CD4-positive, alpha-beta memory T cell (primary cell): Measurements from ENCODE around the gene ACOX1. TPM values are rescaled to one million over a fixed set of nuclear protein-coding genes. Genes with fewer than 3 reads are reported as not detected.

Experiments
- CTCF ChIA-PET: fragments of 350-600 bp; sonication (Branson Sonifier 250); formaldehyde crosslinking; loops from one replicate; lab custom pipeline; 2021; ENCODE audit warnings: inconsistent platforms; ENCODE audit not compliant: partially characterized antibody; lab: Charles Lee
- POLR2A ChIA-PET: fragments of 350-600 bp; sonication (Branson Sonifier 250); formaldehyde crosslinking; loops from one replicate; lab custom pipeline; 2021; ENCODE audit not compliant: partially characterized antibody; lab: Charles Lee
- DNase-seq, 5 donors: peaks; one replicate each; pipeline versions ENCODE4 v3.0.0 to v3.0.0-alpha.2; 2020 to 2022; ENCODE audit warnings: mixed read lengths in 1 of 5
- H3K27ac ChIP-seq: one replicate; pipeline ENCODE4 v1.7.0; 2013; ENCODE audit warnings: low read depth, low read length
- H3K27me3 ChIP-seq: 2 replicates; pipeline ENCODE4 v1.7.0; 2013; ENCODE audit warnings: mild to moderate bottlenecking, low read length, moderate library complexity; ENCODE audit not compliant: insufficient read depth
- H3K36me3 ChIP-seq: 2 replicates; pipeline ENCODE4 v1.7.0; 2013; ENCODE audit warnings: mild to moderate bottlenecking, low read length, moderate library complexity; ENCODE audit not compliant: insufficient read depth
- H3K4me1 ChIP-seq: 2 replicates; pipeline ENCODE4 v1.7.0; 2013; ENCODE audit warnings: mild to moderate bottlenecking, low read length, moderate library complexity; ENCODE audit not compliant: insufficient read depth
- H3K4me3 ChIP-seq, 2 donors: one replicate each; pipeline ENCODE4 v1.7.0; 2013; ENCODE audit warnings: low read length in 2 of 2, mild to moderate bottlenecking in 1 of 2
- H3K9me3 ChIP-seq, 2 donors: one replicate each; pipeline ENCODE4 v1.7.0; 2013; ENCODE audit warnings: low read length in 2 of 2, control low read depth in 1 of 2; ENCODE audit not compliant: control insufficient read depth in 1 of 2
- H3K27ac Mint-ChIP-seq, 7 donors: one replicate each; pipeline ENCODE4 v1.8.0; 2020 to 2021; ENCODE audit warnings: mixed read lengths in 7 of 7, mild to moderate bottlenecking in 6 of 7, inconsistent platforms in 3 of 7, moderate library complexity in 3 of 7
- H3K27me3 Mint-ChIP-seq, 2 donors: one replicate each; pipeline ENCODE4 v1.8.0; 2020 to 2021; ENCODE audit warnings: mixed read lengths in 2 of 2
- H3K36me3 Mint-ChIP-seq, 2 donors: one replicate each; pipeline ENCODE4 v1.8.0; 2020 to 2021; ENCODE audit warnings: mixed read lengths in 2 of 2, inconsistent platforms in 1 of 2, mild to moderate bottlenecking in 1 of 2
- H3K4me1 Mint-ChIP-seq, 4 donors: one replicate each; pipeline ENCODE4 v1.8.0; 2020 to 2021; ENCODE audit warnings: mixed read lengths in 4 of 4, mild to moderate bottlenecking in 1 of 4
- H3K4me3 Mint-ChIP-seq, 8 donors: one replicate each; pipeline ENCODE4 v1.8.0; 2020 to 2021; ENCODE audit warnings: mixed read lengths in 8 of 8, mild to moderate bottlenecking in 7 of 8, moderate library complexity in 6 of 8, inconsistent platforms in 3 of 8
- H3K9me3 Mint-ChIP-seq, 8 donors: one replicate each; pipeline ENCODE4 v1.8.0; 2020 to 2021; ENCODE audit warnings: mixed read lengths in 8 of 8, mild to moderate bottlenecking in 5 of 8, inconsistent platforms in 3 of 8, moderate library complexity in 1 of 8
- intact Hi-C: fragments of 100-400 bp; cut with micrococcal nuclease; formaldehyde crosslinking; loops from one replicate; pipeline ENCODE4 v1.15.1; 2023
- polyA plus RNA-seq, 2 donors: library from polyadenylated mRNA; unstranded; fragments of 300-500 nt; fragmentation: Illumina TruSeq; gene quantifications; one replicate each; pipeline ENCODE4 v1.2.3, GENCODE V29; 2021
- total RNA-seq, 2 experiments: library from RNA; stranded (reverse); gene quantifications; one replicate each; pipeline ENCODE4 v1.2.3, GENCODE V29; 2021

The ACOX1 gene
- total and polyA plus RNA-seq, 4 experiments from 2014 or later: 10.2 to 31.7 (median 22.4) TPM

- peaks cover 0 to 5% (median 0%) of the 10 kb centered on the region in 4 donors for H3K4me1 Mint-ChIP-seq
- intact Hi-C loops: no loop called here
- H3K27me3 Mint-ChIP-seq: no peaks in the 10 kb centered on the region
- POLR2A ChIA-PET: interaction anchor here (3.8 kb wide), 1 partner anchor 99 kb away, joined by 23 read pairs; the partner anchor contains the start of gene MRPL38
- no peaks in the 10 kb centered on the region for H3K9me3 Mint-ChIP-seq
- no peaks in the 10 kb centered on the region for H3K9me3 ChIP-seq
- peaks cover 0 to 4% of the 10 kb centered on the region in 2 donors for H3K36me3 Mint-ChIP-seq
- CTCF ChIA-PET: interaction anchor here (0.6 to 8.2 kb wide), 15 partner anchors 7 to 381 kb away, joined by 3 to 120 read pairs (median 5); partner anchors contain the start of genes MRPL38, SPHK1 and TRIM65
- H3K36me3 ChIP-seq: no peaks in the 10 kb centered on the region
- no peaks in the 10 kb centered on the region for H3K4me1 ChIP-seq
- H3K4me3 Mint-ChIP-seq: no peak overlapping the region
- no peak overlapping the region for H3K27ac ChIP-seq
- no peak for DNase-seq
- H3K4me3 ChIP-seq: no peak overlapping the region
- no peaks in the 10 kb centered on the region for H3K27me3 ChIP-seq
- no peak overlapping the region for H3K27ac Mint-ChIP-seq
These were observed 24.9 kb upstream of the ACOX1 start for GRCh38 chr17:76003915-76004314.

GRCh38 chr17:76002100-76002499, 23.1 kb upstream of the ACOX1 start:
- Histone ChIP-seq H3K4me1 (peaks cover 6% of the 10 kb centered on the region), H3K36me3 (no peaks in the 10 kb centered on the region), H3K4me3 (no peak overlapping the region), H3K9me3 (no peaks in the 10 kb centered on the region), H3K27me3 (no peaks in the 10 kb centered on the region), H3K27ac (no peak overlapping the region)
- ChIA-PET POLR2A (no interaction called here), CTCF (interaction anchor here (1.0 to 8.2 kb wide), 9 partner anchors 9 to 396 kb away, joined by 3 to 120 read pairs (median 4); partner anchors contain the start of gene MRPL38)
- H3K36me3 Mint-ChIP-seq: peaks cover 0 to 4% of the 10 kb centered on the region in 2 donors
- peaks cover 5 to 16% (median 9%) of the 10 kb centered on the region in 4 donors for H3K4me1 Mint-ChIP-seq
- no peak overlapping the region for H3K27ac Mint-ChIP-seq
- no peak for DNase-seq
- H3K27me3 Mint-ChIP-seq: no peaks in the 10 kb centered on the region
- no peaks in the 10 kb centered on the region for H3K9me3 Mint-ChIP-seq
- intact Hi-C loops: no loop called here
- no peak overlapping the region for H3K4me3 Mint-ChIP-seq

GRCh38 chr17:76000755-76001521, 22.0 kb upstream of the ACOX1 start, which contains the start of gene CDK3:
CDK3 (plus strand) TSS chr17:76000855; CDS start chr17:76001426, 571 bp downstream.
- Histone ChIP-seq H3K36me3 (no peaks in the 10 kb centered on the region), H3K4me1 (peaks cover 14% of the 10 kb centered on the region), H3K27ac (no peak within 1 kb of the TSS), H3K4me3 (no peak within 1 kb of the TSS), H3K27me3 (no peaks in the 10 kb centered on the region), H3K9me3 (no peaks in the 10 kb centered on the region)
- Mint-ChIP-seq H3K36me3 (peaks cover 0 to 4% of the 10 kb centered on the region in 2 donors), H3K27me3 (no peaks in the 10 kb centered on the region), H3K27ac (no peak within 1 kb of the TSS), H3K4me1 (peaks cover 10 to 23% (median 17%) of the 10 kb centered on the region in 4 donors), H3K4me3 (no peak within 1 kb of the TSS), H3K9me3 (no peaks in the 10 kb centered on the region)
- intact Hi-C loops: no loop called here
- ChIA-PET CTCF (interaction anchor here (1.0 to 8.2 kb wide), 8 partner anchors 10 to 179 kb away, joined by 3 to 120 read pairs (median 4); partner anchors contain the start of gene MRPL38), POLR2A (interaction anchor here (1.3 kb wide), 1 partner anchor 105 kb away, joined by 5 read pairs; the partner anchor contains the start of gene TRIM65)
- DNase-seq: no peak

GRCh38 chr17:76000016-76000754, 21.2 kb upstream of the ACOX1 start:
- Histone ChIP-seq H3K27ac (no peak overlapping the region), H3K4me3 (no peak overlapping the region), H3K27me3 (no peaks in the 10 kb centered on the region), H3K9me3 (no peaks in the 10 kb centered on the region), H3K36me3 (no peaks in the 10 kb centered on the region), H3K4me1 (peaks cover 14% of the 10 kb centered on the region)
- Mint-ChIP-seq H3K27ac (no peak overlapping the region), H3K9me3 (no peaks in the 10 kb centered on the region), H3K4me1 (peaks cover 10 to 26% (median 15%) of the 10 kb centered on the region in 4 donors), H3K4me3 (no peak overlapping the region), H3K27me3 (no peaks in the 10 kb centered on the region), H3K36me3 (peaks cover 0 to under 1% of the 10 kb centered on the region in 2 donors)
- ChIA-PET POLR2A (interaction anchor here (1.3 kb wide), 1 partner anchor 104 kb away, joined by 5 read pairs; the partner anchor contains the start of gene TRIM65), CTCF (interaction anchor here (1.1 to 4.3 kb wide), 6 partner anchors 11 to 179 kb away, joined by 3 to 12 read pairs (median 4); partner anchors contain the start of genes FBF1 and MRPL38)
- intact Hi-C loops: no loop called here
- DNase-seq: peak; percentile 51 to 59 (median 53)

- no peak for DNase-seq
- no peak overlapping the region for H3K4me3 Mint-ChIP-seq
- peaks cover 0 to 1% of the 10 kb centered on the region in 2 donors for H3K36me3 Mint-ChIP-seq
- peaks cover 10 to 26% (median 15%) of the 10 kb centered on the region in 4 donors for H3K4me1 Mint-ChIP-seq
- Histone ChIP-seq H3K36me3 (peaks cover 3% of the 10 kb centered on the region), H3K27me3 (no peaks in the 10 kb centered on the region), H3K9me3 (no peaks in the 10 kb centered on the region), H3K27ac (no peak overlapping the region), H3K4me1 (peaks cover 14% of the 10 kb centered on the region), H3K4me3 (no peak overlapping the region)
- ChIA-PET POLR2A (no interaction called here), CTCF (interaction anchor here (1.0 to 2.2 kb wide), 6 partner anchors 10 to 249 kb away, joined by 3 to 11 read pairs (median 6); partner anchors contain the start of gene MRPL38)
- intact Hi-C loops: no loop called here
- no peaks in the 10 kb centered on the region for H3K27me3 Mint-ChIP-seq
- peak overlapping the region in 1 of 7 donors; percentile 48 for H3K27ac Mint-ChIP-seq
- H3K9me3 Mint-ChIP-seq: no peaks in the 10 kb centered on the region
These were observed 19.4 kb upstream of the ACOX1 start for GRCh38 chr17:75998327-75998795.

GRCh38 chr17:75996665-75997590, 18.0 kb upstream of the ACOX1 start:
- Histone ChIP-seq H3K27me3 (no peaks in the 10 kb centered on the region), H3K27ac (peak overlapping the region; percentile 48), H3K4me3 (peak overlapping the region in 1 of 2 donors; percentile 2), H3K36me3 (peaks cover 3% of the 10 kb centered on the region), H3K9me3 (no peaks in the 10 kb centered on the region), H3K4me1 (peaks cover 14% of the 10 kb centered on the region)
- Mint-ChIP-seq H3K36me3 (peaks cover 3 to 4% of the 10 kb centered on the region in 2 donors), H3K9me3 (no peaks in the 10 kb centered on the region), H3K4me1 (peaks cover 10 to 26% (median 15%) of the 10 kb centered on the region in 4 donors), H3K4me3 (peak overlapping the region in 7 of 8 donors; percentile 26 to 79 (median 61)), H3K27me3 (no peaks in the 10 kb centered on the region), H3K27ac (peak overlapping the region; percentile 71 to 94 (median 88))
- intact Hi-C loops: no loop called here
- ChIA-PET CTCF (interaction anchor here (0.7 to 2.2 kb wide), 6 partner anchors 9 to 131 kb away, joined by 3 to 11 read pairs (median 4); no protein-coding TSS in a partner anchor), POLR2A (interaction anchor here (1.0 to 1.2 kb wide), 2 partner anchors 101 to 121 kb away, joined by 3 to 5 read pairs; partner anchors contain the start of gene TRIM65)
- peak in 3 of 5 donors; percentile 15 to 23 (median 17) for DNase-seq
